NCI-H446 treated with DMSO at 0.1 percent for 48 hours (cell line): Measurements from ENCODE around the gene PRAMEF2.
"Not testable (repeated sequence)": the region's sequence is repeated elsewhere in the genome, so short reads cannot be mapped to it uniquely, and the experiment has no call there.

ENCODE experiments used
- DNase-seq: peaks from one replicate; lab custom pipeline; 2025; lab: John Stamatoyannopoulos, UW

Gene PRAMEF2, protein sequence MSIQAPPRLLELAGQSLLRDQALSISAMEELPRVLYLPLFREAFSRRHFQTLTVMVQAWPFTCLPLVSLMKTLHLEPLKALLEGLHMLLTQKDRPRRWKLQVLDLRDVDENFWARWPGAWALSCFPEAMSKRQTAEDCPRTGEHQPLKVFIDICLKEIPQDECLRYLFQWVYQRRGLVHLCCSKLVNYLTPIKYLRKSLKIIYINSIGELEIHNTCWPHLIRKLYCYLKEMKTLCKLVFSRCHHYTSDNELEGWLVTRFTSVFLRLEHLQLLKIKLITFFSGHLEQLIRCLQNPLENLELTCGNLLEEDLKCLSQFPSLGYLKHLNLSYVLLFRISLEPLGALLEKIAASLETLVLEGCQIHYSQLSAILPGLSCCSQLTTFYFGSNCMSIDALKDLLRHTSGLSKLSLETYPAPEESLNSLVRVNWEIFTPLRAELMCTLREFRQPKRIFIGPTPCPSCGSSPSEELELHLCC

DNA sequence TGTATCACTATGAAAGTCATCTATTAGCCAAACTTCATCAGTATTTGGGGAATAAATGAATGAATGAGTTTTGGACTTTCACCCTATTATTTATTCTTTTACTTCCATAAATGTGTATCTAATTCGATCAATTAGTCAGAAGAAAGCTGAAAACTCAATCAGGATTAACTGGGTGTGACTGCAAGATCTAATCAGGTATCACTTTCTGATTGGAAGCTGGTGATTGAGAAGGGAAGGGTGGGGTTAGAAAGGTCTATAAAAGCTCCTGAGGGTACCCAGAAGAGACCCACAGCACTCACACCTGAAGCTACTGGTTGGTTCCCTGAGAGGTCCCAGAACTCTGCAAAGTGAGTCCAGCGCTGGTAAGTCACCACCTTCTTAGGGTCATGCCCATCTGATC is at the start of gene PRAMEF2:
Gene PRAMEF2 (plus strand): TSS at position 301 of the 400 bp plus-strand sequence. CDS start 1,924 bp downstream, outside the sequence.
- not testable (repeated sequence) for DNase-seq

DNA sequence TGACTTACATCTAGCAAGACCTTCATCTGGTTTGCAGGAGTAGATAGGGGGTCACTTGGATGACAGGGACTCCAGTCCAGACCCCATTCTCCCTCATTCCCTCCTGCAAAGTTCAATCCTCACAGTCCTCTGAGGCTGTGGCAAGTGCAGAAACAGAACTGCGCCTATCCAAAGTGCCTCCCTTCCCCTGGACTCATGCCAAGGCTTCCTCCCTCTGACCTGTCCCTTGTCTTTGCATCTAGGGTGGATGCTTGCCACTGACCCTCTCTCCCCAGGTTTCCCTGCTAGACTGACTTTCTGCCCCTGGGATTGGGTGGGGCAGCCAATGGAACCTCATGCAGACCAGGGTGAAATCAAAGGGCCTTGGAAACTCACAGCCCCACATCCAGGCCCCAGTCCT is 47.0 kb upstream of the PRAMEF2 start:
- DNase-seq: no peak

- no peak for DNase-seq
Observed at GRCh38 chr1:12810691-12811408, 46.0 kb upstream of the PRAMEF2 start.

GRCh38 chr1:12811409-12811784 is 45.5 kb upstream of the PRAMEF2 start:
- DNase-seq: no peak

GRCh38 chr1:12819061-12819460 is 37.8 kb upstream of the PRAMEF2 start:
- DNase-seq: not testable (repeated sequence)

DNA sequence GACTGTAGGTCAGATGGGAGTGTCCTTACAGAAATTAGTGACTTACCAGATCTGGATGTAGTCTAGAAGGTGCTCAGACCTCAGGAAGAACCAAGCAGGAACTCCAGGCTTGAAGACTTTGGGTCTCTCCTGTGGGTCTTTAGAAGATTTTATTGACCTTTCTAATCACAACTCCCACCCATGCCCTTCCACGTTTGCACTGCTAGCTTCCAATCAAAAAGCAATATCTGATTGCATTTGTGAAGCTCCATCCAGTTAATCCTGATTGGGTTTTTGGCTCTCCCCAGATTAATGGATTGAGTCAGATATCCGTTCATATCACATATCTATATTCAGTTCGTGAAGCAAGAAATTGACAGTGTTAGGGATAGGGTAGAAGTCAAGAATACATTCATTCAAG is 25.6 kb upstream of the PRAMEF2 start, which contains the start of gene PRAMEF11:
Gene PRAMEF11 (minus strand): TSS at position 101 of the 400 bp plus-strand sequence. CDS start 2,621 bp downstream, outside the sequence.
- DNase-seq: not testable (repeated sequence)

DNA sequence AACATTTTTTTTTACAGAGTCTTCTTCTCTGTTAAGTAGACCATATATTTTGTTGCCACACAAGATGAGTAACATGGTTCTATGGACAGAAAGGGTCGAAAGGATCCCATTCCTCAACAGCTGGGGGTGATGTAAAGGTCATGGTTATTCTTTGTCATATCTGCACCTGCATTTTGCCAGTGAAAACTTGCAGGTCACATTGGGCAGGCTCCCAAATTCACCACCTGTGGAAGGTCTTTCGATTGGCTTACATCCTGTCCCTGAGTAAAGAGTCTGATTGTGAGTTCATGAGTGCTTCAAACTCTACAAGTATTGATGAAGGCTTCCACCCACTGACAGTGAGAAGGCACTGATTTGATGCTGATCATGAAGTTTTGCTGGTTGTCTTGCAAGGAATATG is 23.6 kb upstream of the PRAMEF2 start:
- DNase-seq: not testable (repeated sequence)

GRCh38 chr1:12848620-12849019 is 8.3 kb upstream of the PRAMEF2 start, which contains the start of gene HNRNPCL1:
Gene HNRNPCL1 (minus strand): TSS chr1:12848720. CDS start chr1:12848289, 431 bp downstream.
- DNase-seq: not testable (repeated sequence)

- no peak for DNase-seq
Observed at GRCh38 chr1:12851779-12852178, 5.1 kb upstream of the PRAMEF2 start.

DNA sequence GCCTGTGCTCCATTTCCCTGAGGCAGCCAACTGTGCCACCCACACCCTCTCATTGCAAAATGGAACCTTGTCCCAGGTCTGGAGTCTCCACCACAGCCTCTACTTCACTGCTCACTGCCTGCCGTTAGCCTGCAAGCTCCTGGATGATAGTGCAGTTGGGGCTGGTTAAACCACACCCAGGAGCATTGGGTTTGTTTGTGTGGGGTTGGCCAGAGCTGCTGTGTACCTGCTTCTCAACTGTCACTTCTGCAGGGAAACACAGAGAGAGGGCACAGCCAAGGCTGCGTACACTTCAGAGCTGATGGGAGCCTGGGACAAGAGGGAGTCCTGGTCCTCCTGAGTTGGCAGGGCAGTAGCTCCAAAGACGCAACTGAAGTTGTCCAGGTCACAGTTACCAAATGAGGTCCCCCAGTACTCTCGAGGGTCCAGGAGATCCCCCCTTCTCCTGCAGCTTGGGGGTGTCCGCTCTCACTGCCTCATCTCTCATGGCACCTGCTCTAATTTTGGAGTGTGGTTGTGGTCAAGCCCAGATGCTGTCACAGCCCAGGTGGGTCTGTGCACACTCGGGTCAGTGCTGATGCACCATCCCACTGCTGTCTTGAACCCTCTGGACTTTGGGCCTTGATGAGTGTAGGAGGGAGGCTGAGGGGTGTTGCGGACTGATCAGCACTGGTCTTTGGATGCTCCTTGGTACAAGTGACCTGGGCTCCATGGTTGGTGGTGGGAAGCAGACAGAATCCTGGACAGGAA is 6.4 kb downstream of the PRAMEF2 start:
- DNase-seq: not testable (repeated sequence)

GRCh38 chr1:12878453-12878852 is 21.6 kb downstream of the PRAMEF2 start:
- not testable (repeated sequence) for DNase-seq

DNA sequence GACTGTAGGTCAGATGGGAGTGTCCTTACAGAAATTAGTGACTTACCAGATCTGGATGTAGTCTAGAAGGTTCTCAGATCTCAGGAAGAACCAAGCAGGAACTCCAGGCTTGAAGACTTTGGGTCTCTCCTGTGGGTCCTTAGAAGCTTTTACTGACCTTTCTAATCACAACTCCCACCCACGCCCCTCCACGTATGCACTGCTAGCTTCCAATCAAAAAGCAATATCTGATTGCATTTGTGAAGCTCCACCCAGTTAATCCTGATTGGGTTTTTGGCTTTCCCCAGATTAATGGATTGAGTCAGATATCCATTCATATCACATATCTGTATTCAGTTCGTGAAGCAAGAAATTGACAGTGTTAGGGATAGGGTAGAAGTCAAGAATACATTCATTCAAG is 29.2 kb downstream of the PRAMEF2 start, which contains the start of gene PRAMEF4:
Gene PRAMEF4 (minus strand): TSS at position 101 of the 400 bp plus-strand sequence. CDS start 2,807 bp downstream, outside the sequence.
- DNase-seq: not testable (repeated sequence)

DNA sequence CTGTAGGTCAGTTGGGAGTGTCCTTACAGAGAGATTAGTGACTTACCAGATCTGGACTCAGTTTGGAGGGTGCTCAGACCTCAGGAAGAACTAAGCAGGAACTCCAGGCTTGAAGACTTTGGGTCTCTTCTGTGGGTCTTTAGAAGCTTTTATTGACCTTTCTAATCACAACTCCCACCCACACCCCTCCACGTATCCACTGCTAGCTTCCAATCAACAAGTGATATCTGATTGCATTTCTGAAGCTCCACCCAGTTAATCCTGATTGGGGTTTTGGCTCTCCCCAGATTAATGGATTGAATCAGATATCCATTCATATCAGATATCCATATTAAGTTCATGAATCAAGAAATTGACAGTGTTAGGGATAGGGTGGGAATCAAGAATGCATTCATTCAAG is 41.3 kb downstream of the PRAMEF2 start, which contains the start of gene PRAMEF10:
Gene PRAMEF10 (minus strand): TSS at position 101 of the 400 bp plus-strand sequence. CDS start 2,423 bp downstream, outside the sequence.
- not testable (repeated sequence) for DNase-seq

DNA sequence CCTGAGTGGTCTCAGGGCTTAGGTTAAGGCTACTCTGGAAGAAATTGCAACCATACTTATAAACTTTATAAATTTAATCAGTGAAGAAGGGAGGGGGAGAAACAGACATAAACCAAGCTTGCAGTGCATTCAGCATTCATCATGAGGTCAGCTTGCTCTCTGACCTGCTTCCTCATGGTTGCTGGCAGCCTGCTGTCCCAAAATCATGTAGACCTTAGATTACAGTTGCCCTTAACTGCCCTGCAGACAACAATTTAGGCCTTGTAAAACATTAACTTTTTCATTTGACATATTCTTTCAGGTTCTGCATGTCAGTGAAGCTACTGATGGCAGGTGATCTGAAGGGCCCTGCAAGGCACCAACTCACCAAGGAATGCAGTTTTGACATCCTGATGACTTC is 42.3 kb downstream of the PRAMEF2 start:
- DNase-seq: not testable (repeated sequence)

GRCh38 chr1:12903793-12904572 is 47.1 kb downstream of the PRAMEF2 start:
- DNase-seq: not testable (repeated sequence)
